ENCODE results near the gene MAP1B.
"Not testable (repeated sequence)": the region's sequence is repeated elsewhere in the genome, so short reads cannot be mapped to it uniquely, and the experiment has no call there.

The MAP1B gene

GRCh38 chr5:72107131-72107900, at the start of gene MAP1B:
MAP1B (plus strand) TSS chr5:72107475; CDS start chr5:72107532, 57 bp downstream.
- no peak for DNase-seq

- no peak for DNase-seq
Observed at GRCh38 chr5:72057816-72058215, 49.5 kb upstream of the MAP1B start.

- DNase-seq, result peak; percentile 41
Observed at GRCh38 chr5:72063219-72063819, 44.0 kb upstream of the MAP1B start.

GRCh38 chr5:72064801-72065570, 42.3 kb upstream of the MAP1B start:
- no peak for DNase-seq

- no peak for DNase-seq
Observed at GRCh38 chr5:72065751-72066255, 41.5 kb upstream of the MAP1B start.

- DNase-seq, result no peak
Observed at GRCh38 chr5:72066705-72067107, 40.6 kb upstream of the MAP1B start.

GRCh38 chr5:72067682-72068470, 39.4 kb upstream of the MAP1B start:
- no peak for DNase-seq

- DNase-seq, result no peak
Observed at GRCh38 chr5:72070529-72070928, 36.7 kb upstream of the MAP1B start.

GRCh38 chr5:72071906-72072305, 35.4 kb upstream of the MAP1B start:
- no peak for DNase-seq

- no peak for DNase-seq
Observed at GRCh38 chr5:72074251-72074650, 33.0 kb upstream of the MAP1B start.

- DNase-seq, result no peak
Observed at GRCh38 chr5:72075461-72075860, 31.8 kb upstream of the MAP1B start.

GRCh38 chr5:72076621-72077300, 30.5 kb upstream of the MAP1B start:
- DNase-seq, result no peak

GRCh38 chr5:72077390-72077789, 29.9 kb upstream of the MAP1B start:
- no peak for DNase-seq

- no peak for DNase-seq
Observed at GRCh38 chr5:72079288-72079687, 28.0 kb upstream of the MAP1B start.

GRCh38 chr5:72082048-72082447, 25.2 kb upstream of the MAP1B start:
- DNase-seq, result no peak

- no peak for DNase-seq
Observed at GRCh38 chr5:72084876-72085275, 22.4 kb upstream of the MAP1B start.

GRCh38 chr5:72085319-72085718, 22.0 kb upstream of the MAP1B start:
- DNase-seq, result no peak

GRCh38 chr5:72089713-72090112, 17.6 kb upstream of the MAP1B start:
- DNase-seq, result not testable (repeated sequence)

GRCh38 chr5:72092074-72092473, 15.2 kb upstream of the MAP1B start:
- no peak for DNase-seq

GRCh38 chr5:72093217-72093616, 14.1 kb upstream of the MAP1B start:
- no peak for DNase-seq

- no peak for DNase-seq
Observed at GRCh38 chr5:72093824-72094223, 13.5 kb upstream of the MAP1B start.

GRCh38 chr5:72096602-72097188, 10.6 kb upstream of the MAP1B start:
- no peak for DNase-seq
